Mesendoderm (in vitro differentiated cells): Measurements from ENCODE around the gene RAI14.

Experiments
- DNase-seq: peaks from one replicate; pipeline ENCODE4 v3.0.0; 2013
- H2AK5ac ChIP-seq: 2 replicates; pipeline ENCODE4 v1.6.1; 2013; ENCODE audit warnings: low read length, inconsistent platforms
- H2BK120ac ChIP-seq: 2 replicates; pipeline ENCODE4 v1.6.1; 2013; ENCODE audit warnings: low read depth, mild to moderate bottlenecking, low read length, moderate library complexity, mixed read lengths
- H2BK15ac ChIP-seq: replicated peaks from 2 replicates; pipeline ENCODE4 v1.6.1; 2013; ENCODE audit warnings: low read depth, mild to moderate bottlenecking, moderate library complexity
- H2BK5ac ChIP-seq: 2 replicates; pipeline ENCODE4 v1.6.1; 2013; ENCODE audit warnings: low read length, inconsistent platforms
- H3K18ac ChIP-seq: 2 replicates; pipeline ENCODE4 v1.6.1; 2013; ENCODE audit warnings: mild to moderate bottlenecking, low read length, mixed read lengths
- H3K23ac ChIP-seq: one replicate; pipeline ENCODE4 v1.6.1; 2013; ENCODE audit warnings: low read length
- H3K27ac ChIP-seq: 2 replicates; pipeline ENCODE4 v1.5.1; 2013; ENCODE audit warnings: low read depth, mild to moderate bottlenecking, inconsistent platforms, low read length, moderate library complexity
- H3K27me3 ChIP-seq: 2 replicates; pipeline ENCODE4 v1.6.1; 2013; ENCODE audit warnings: low read length, control low read depth, mild to moderate bottlenecking, inconsistent platforms; ENCODE audit not compliant: insufficient read depth, poor library complexity
- H3K36me3 ChIP-seq: 2 replicates; pipeline ENCODE4 v1.6.1; 2013; ENCODE audit warnings: low read length, inconsistent platforms; ENCODE audit not compliant: control insufficient read depth, insufficient read depth
- H3K4ac ChIP-seq: one replicate; pipeline ENCODE4 v1.6.1; 2013; ENCODE audit warnings: low read depth, mild to moderate bottlenecking, low read length, moderate library complexity
- H3K4me1 ChIP-seq: 2 replicates; pipeline ENCODE4 v1.6.1; 2013; ENCODE audit warnings: low read depth, low read length, inconsistent platforms; ENCODE audit not compliant: control insufficient read depth
- H3K4me2 ChIP-seq: 2 replicates; pipeline ENCODE4 v1.6.1; 2013; ENCODE audit warnings: low read length
- H3K4me3 ChIP-seq: 2 replicates; pipeline ENCODE4 v1.5.1; 2013; ENCODE audit warnings: mild to moderate bottlenecking, low read length
- H3K56ac ChIP-seq: one replicate; pipeline ENCODE4 v1.6.1; 2013; ENCODE audit warnings: low read length
- H3K79me1 ChIP-seq: 2 replicates; pipeline ENCODE4 v1.6.1; 2013; ENCODE audit warnings: low read length, inconsistent platforms
- H3K79me2 ChIP-seq: 2 replicates; pipeline ENCODE4 v1.6.1; 2013; ENCODE audit warnings: mild to moderate bottlenecking, low read length; ENCODE audit not compliant: control insufficient read depth, insufficient read depth
- H3K9ac ChIP-seq: 2 replicates; pipeline ENCODE4 v1.6.1; 2013; ENCODE audit warnings: low read length, inconsistent platforms
- H4K5ac ChIP-seq: one replicate; pipeline ENCODE4 v1.6.1; 2013; ENCODE audit warnings: low read length
- H4K8ac ChIP-seq: one replicate; pipeline ENCODE4 v1.6.1; 2013; ENCODE audit warnings: low read depth, mild to moderate bottlenecking, control low read depth, low read length, moderate library complexity
- WGBS: extraction: QIAGEN DNeasy Blood & Tissue Kit; methylation state at CpG from one replicate; pipeline ENCODE4 v1.1.7; 2013; ENCODE audit warnings: low lambda C conversion rate, missing lambda C conversion rate; ENCODE audit not compliant: insufficient coverage; ENCODE audit errors: extremely low coverage; 5-methylcytosine and 5-hydroxymethylcytosine counted together

Gene RAI14

GRCh38 chr5:34628373-34628772, 27.8 kb upstream of the RAI14 start:
- Histone ChIP-seq H3K56ac (no peak overlapping the region), H3K79me1 (no peaks in the 10 kb centered on the region), H3K27ac (no peak overlapping the region), H3K9ac (no peak overlapping the region), H3K4me1 (no peaks in the 10 kb centered on the region), H3K4me3 (no peak overlapping the region), H3K27me3 (no peaks in the 10 kb centered on the region), H3K79me2 (no peaks in the 10 kb centered on the region), H2BK120ac (no peak overlapping the region), H2BK15ac (no peak overlapping the region), H3K18ac (no peak overlapping the region), H3K23ac (no peak overlapping the region), H3K36me3 (no peaks in the 10 kb centered on the region), H4K5ac (no peak overlapping the region), H2BK5ac (no peak overlapping the region), H3K4me2 (no peak overlapping the region), H3K4ac (no peak overlapping the region), H4K8ac (no peak overlapping the region), H2AK5ac (no peak overlapping the region)
- no peak for DNase-seq
- no CpG with 5 or more reads among the region's 3 CpGs for WGBS

DNA sequence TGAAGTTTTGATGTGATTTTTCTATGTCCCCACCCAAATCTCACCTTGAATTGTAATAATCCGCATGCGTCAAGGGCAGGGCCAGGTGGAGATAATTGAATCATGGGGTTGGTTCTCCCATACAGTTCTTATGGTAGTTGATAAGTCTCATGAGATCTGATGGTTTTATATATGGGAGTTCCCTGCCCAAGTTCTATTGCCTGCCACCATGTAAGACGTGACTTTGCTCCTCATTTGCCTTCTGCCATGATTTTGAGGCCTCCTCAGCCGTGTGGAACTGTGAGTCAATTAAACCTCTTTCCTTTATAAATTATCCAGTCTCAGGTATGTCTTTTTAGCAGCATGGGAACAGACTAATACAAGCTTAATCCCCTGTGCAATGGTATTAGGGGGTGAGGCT, 25.5 kb upstream of the RAI14 start:
- WGBS = no CpG with 5 or more reads among the region's 4 CpGs

DNA sequence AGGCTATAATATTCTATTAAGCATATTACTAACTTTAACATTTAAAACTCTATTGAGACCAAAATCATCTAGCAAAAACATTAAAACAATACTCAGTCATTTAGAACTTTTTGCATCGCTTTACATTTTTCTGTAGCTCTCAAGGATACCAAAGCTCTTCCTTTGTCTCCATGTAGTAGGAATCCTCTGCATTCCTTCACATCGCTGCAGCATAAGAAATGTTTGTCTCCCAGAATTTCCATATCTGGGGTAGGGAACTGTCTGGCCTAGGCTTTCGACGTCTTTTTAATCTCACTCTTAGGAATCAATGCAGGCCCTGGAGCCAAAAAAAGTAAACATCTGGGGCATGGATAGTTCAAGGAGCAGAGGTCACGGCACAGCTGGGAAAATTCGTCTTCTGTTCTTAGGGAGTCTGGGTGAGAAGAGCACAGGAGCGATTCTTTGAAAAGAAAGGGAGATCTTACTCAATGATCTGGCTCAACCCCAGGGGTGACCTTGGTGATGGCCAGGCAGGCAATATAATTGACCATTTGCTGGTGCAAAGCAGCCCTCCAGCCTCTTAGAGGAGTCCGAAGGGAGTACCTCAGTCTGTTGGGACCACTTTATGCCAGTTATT, 23.2 kb upstream of the RAI14 start:
- Histone ChIP-seq H3K56ac (no peak overlapping the region), H3K27me3 (no peaks in the 10 kb centered on the region), H4K5ac (no peak overlapping the region), H2BK120ac (no peak overlapping the region), H2BK15ac (no peak overlapping the region), H3K18ac (no peak overlapping the region), H2BK5ac (no peak overlapping the region), H4K8ac (no peak overlapping the region), H3K27ac (no peak overlapping the region), H3K4me1 (no peaks in the 10 kb centered on the region), H3K4me2 (no peak overlapping the region), H2AK5ac (no peak overlapping the region), H3K4ac (no peak overlapping the region), H3K36me3 (no peaks in the 10 kb centered on the region), H3K79me2 (no peaks in the 10 kb centered on the region), H3K79me1 (no peaks in the 10 kb centered on the region), H3K4me3 (no peak overlapping the region), H3K23ac (no peak overlapping the region), H3K9ac (no peak overlapping the region)
- DNase-seq = no peak
- WGBS = no CpG with 5 or more reads among the region's 8 CpGs

More for the DNA sequence above, 25.5 kb upstream of the RAI14 start:
- Histone ChIP-seq H3K18ac (no peak overlapping the region), H2BK15ac (no peak overlapping the region), H2AK5ac (no peak overlapping the region), H3K79me1 (no peaks in the 10 kb centered on the region), H3K4me1 (no peaks in the 10 kb centered on the region), H2BK5ac (no peak overlapping the region), H4K5ac (no peak overlapping the region), H3K79me2 (no peaks in the 10 kb centered on the region), H3K56ac (no peak overlapping the region), H3K4me3 (no peak overlapping the region), H3K27ac (no peak overlapping the region), H3K4ac (no peak overlapping the region), H3K4me2 (no peak overlapping the region), H2BK120ac (no peak overlapping the region), H3K27me3 (no peaks in the 10 kb centered on the region), H3K9ac (no peak overlapping the region), H4K8ac (no peak overlapping the region), H3K36me3 (no peaks in the 10 kb centered on the region), H3K23ac (no peak overlapping the region)
- DNase-seq = no peak

DNA sequence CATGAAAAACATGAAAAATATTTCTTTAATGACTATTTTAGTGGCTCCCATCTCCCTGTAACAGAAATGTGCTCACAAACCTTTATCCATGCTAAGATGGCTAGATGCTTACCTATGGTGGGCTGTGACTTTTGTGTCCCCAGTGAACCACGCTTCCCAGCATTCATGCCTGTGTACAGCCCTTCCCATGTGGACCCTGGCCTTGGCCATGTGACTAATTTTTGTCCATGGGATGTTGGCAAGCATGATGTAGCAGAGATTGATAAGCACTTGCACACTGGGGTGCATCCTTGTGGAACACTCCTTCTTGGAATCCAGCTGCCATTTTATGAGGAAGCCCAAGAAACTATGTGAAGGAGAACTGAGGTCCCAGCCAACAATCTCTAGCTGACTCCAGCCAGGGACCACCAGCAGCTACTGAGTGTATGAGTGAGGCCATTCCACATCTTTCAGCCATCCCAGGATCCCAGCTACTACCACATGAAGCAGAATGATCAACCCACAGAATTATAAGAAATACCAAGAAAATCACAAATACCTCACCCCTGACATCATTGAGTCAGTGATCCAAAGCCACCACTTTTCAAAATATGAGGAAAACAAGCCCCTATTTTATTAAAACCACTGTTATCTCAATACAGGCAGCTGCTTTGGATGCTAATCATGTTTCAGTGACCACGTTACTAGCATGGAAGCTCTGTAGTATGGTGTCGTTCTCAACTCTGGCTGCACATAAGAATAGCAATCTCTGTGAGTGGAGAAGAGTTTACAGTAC, 16.1 kb upstream of the RAI14 start:
- no peak overlapping the region for H3K23ac ChIP-seq
- no peak overlapping the region for H3K9ac ChIP-seq
- H2BK15ac ChIP-seq = no peak overlapping the region
- H3K79me2 ChIP-seq = no peaks in the 10 kb centered on the region
- no peaks in the 10 kb centered on the region for H3K79me1 ChIP-seq
- no peak overlapping the region for H3K4ac ChIP-seq
- H2BK120ac ChIP-seq = no peak overlapping the region
- H3K27me3 ChIP-seq = no peaks in the 10 kb centered on the region
- H3K4me1 ChIP-seq = no peaks in the 10 kb centered on the region
- H3K36me3 ChIP-seq = no peaks in the 10 kb centered on the region
- no peak overlapping the region for H3K4me3 ChIP-seq
- no peak overlapping the region for H4K8ac ChIP-seq
- H3K4me2 ChIP-seq = no peak overlapping the region
- WGBS = no CpG with 5 or more reads among the region's 3 CpGs
- no peak overlapping the region for H3K56ac ChIP-seq
- H4K5ac ChIP-seq = no peak overlapping the region
- H2AK5ac ChIP-seq = no peak overlapping the region
- H3K18ac ChIP-seq = no peak overlapping the region
- H3K27ac ChIP-seq = no peak overlapping the region
- no peak overlapping the region for H2BK5ac ChIP-seq
- DNase-seq = no peak

DNA sequence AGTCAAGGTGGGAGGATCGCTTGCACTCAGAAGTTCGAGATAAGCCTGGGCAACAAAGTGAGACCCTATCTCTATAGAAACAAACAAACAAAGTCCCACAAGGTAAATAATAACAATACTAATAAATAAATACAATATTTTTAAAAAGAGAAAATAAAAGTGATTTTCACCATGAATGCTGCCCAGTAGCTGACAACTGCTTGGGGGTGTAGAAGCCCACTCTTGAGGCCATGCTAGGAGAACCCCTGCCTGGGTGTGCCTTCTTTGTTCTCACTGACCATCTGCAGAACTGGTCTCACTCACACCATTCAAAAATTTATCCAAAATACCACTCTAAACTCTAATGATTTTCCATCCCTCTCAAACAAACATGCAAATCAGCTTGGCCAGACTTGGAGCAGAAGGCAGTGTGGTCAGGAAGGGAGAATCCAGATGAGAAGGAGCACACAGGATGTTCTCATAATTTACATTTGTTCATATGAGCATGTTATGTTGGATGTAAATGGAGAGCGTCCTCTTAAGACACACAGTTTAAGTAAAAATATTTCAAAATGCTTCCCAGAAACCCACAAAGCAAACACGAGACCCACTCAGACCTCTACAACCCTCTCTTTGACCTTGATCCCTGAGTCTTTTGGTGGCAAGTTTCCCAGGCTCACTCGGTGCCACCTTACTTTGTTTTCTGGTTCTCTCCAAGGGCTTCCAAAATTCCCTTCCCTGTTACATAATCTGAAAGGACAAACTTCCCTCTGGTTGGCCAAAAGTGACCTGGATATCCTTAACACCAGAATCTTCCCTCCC, 7.9 kb upstream of the RAI14 start:
- DNase-seq = no peak
- Histone ChIP-seq H3K27me3 (no peaks in the 10 kb centered on the region), H3K4ac (no peak overlapping the region), H2AK5ac (no peak overlapping the region), H3K23ac (no peak overlapping the region), H2BK5ac (no peak overlapping the region), H3K4me3 (no peak overlapping the region), H3K4me2 (no peak overlapping the region), H3K9ac (no peak overlapping the region), H2BK120ac (no peak overlapping the region), H3K79me2 (no peaks in the 10 kb centered on the region), H4K5ac (no peak overlapping the region), H3K27ac (no peak overlapping the region), H4K8ac (no peak overlapping the region), H3K56ac (no peak overlapping the region), H3K36me3 (no peaks in the 10 kb centered on the region), H3K4me1 (no peaks in the 10 kb centered on the region), H3K79me1 (no peaks in the 10 kb centered on the region), H3K18ac (no peak overlapping the region), H2BK15ac (no peak overlapping the region)
- no CpG with 5 or more reads among the region's 5 CpGs for WGBS
